Chondrocyte (in vitro differentiated cells): ENCODE results near the gene GCH1. TPM values are rescaled to one million over a fixed set of nuclear protein-coding genes. Genes with fewer than 3 reads are reported as not detected.
"Not testable (repeated sequence)": the region's sequence is repeated elsewhere in the genome, so short reads cannot be mapped to it uniquely, and the experiment has no call there.

Experiments used
- DNase-seq: peaks from one replicate; pipeline ENCODE4 v3.0.0; 2021; ENCODE audit warnings: mixed read lengths, low spot score
- H3K27ac Mint-ChIP-seq: one replicate; pipeline ENCODE4 v1.8.0; 2021; ENCODE audit warnings: mild to moderate bottlenecking, moderate library complexity, mixed read lengths; ENCODE audit not compliant: unreplicated experiment
- H3K27me3 Mint-ChIP-seq: 2 replicates; pipeline ENCODE4 v1.8.0; 2021; ENCODE audit warnings: low read depth, mixed read lengths
- H3K36me3 Mint-ChIP-seq: 2 replicates; pipeline ENCODE4 v1.8.0; 2021; ENCODE audit warnings: low read depth, mixed read lengths
- H3K4me1 Mint-ChIP-seq: 2 replicates; pipeline ENCODE4 v1.8.0; 2021; ENCODE audit warnings: low read depth, mild to moderate bottlenecking, mixed read lengths
- H3K4me3 Mint-ChIP-seq: one replicate; pipeline ENCODE4 v1.8.0; 2021; ENCODE audit warnings: mild to moderate bottlenecking, moderate library complexity, mixed read lengths; ENCODE audit not compliant: unreplicated experiment
- H3K9me3 Mint-ChIP-seq: 2 replicates; pipeline ENCODE4 v1.8.0; 2021; ENCODE audit warnings: low read depth, mixed read lengths
- CTCF ChIP-seq: fragments of 200-600 bp; sonication (generic); IDR thresholded peaks from 2 replicates; pipeline ENCODE4 v1.5.0; 2021; ENCODE audit warnings: antibody characterized with exemption, mild to moderate bottlenecking, moderate library complexity
- total RNA-seq: library from RNA; stranded (reverse); gene quantifications from 3 replicates; pipeline ENCODE4 v1.2.1, GENCODE V29; 2021

Gene GCH1
- total RNA-seq, 1 donor from 2014 or later, result 0.95 TPM

GRCh38 chr14:54931101-54931500 lies 28.5 kb upstream of the GCH1 start:
- Mint-ChIP-seq H3K4me3 (no peak overlapping the region), H3K27me3 (no peaks in the 10 kb centered on the region), H3K9me3 (no peaks in the 10 kb centered on the region), H3K27ac (no peak overlapping the region), H3K36me3 (no peaks in the 10 kb centered on the region), H3K4me1 (no peaks in the 10 kb centered on the region)
- TF ChIP-seq CTCF, result no peak
- no peak for DNase-seq

- no peaks in the 10 kb centered on the region for H3K36me3 Mint-ChIP-seq
- no peak for TF ChIP-seq CTCF
- no peaks in the 10 kb centered on the region for H3K9me3 Mint-ChIP-seq
- no peak for DNase-seq
- H3K27me3 Mint-ChIP-seq, result no peaks in the 10 kb centered on the region
- no peak overlapping the region for H3K4me3 Mint-ChIP-seq
- no peaks in the 10 kb centered on the region for H3K4me1 Mint-ChIP-seq
- no peak overlapping the region for H3K27ac Mint-ChIP-seq
Observed at GRCh38 chr14:54929556-54929955, 26.9 kb upstream of the GCH1 start.

GRCh38 chr14:54928216-54928615 lies 25.6 kb upstream of the GCH1 start:
- Mint-ChIP-seq H3K27ac (no peak overlapping the region), H3K36me3 (no peaks in the 10 kb centered on the region), H3K9me3 (no peaks in the 10 kb centered on the region), H3K4me1 (no peaks in the 10 kb centered on the region), H3K27me3 (no peaks in the 10 kb centered on the region), H3K4me3 (no peak overlapping the region)
- no peak for TF ChIP-seq CTCF
- no peak for DNase-seq

- no peak for DNase-seq
- no peak overlapping the region for H3K27ac Mint-ChIP-seq
- no peaks in the 10 kb centered on the region for H3K36me3 Mint-ChIP-seq
- H3K27me3 Mint-ChIP-seq, result no peaks in the 10 kb centered on the region
- H3K9me3 Mint-ChIP-seq, result no peaks in the 10 kb centered on the region
- H3K4me3 Mint-ChIP-seq, result no peak overlapping the region
- H3K4me1 Mint-ChIP-seq, result no peaks in the 10 kb centered on the region
- TF ChIP-seq CTCF, result no peak
Observed at GRCh38 chr14:54927551-54927950, 24.9 kb upstream of the GCH1 start.

- H3K9me3 Mint-ChIP-seq, result not testable (repeated sequence)
Observed at GRCh38 chr14:54926570-54926969, 23.9 kb upstream of the GCH1 start.

GRCh38 chr14:54922598-54922997 lies 20.0 kb upstream of the GCH1 start:
- Mint-ChIP-seq H3K9me3 (no peaks in the 10 kb centered on the region), H3K4me1 (no peaks in the 10 kb centered on the region), H3K36me3 (no peaks in the 10 kb centered on the region), H3K27me3 (no peaks in the 10 kb centered on the region), H3K27ac (no peak overlapping the region), H3K4me3 (no peak overlapping the region)
- TF ChIP-seq CTCF, result no peak
- no peak for DNase-seq

More at GRCh38 chr14:54926570-54926969, 23.9 kb upstream of the GCH1 start:
- not testable (repeated sequence) for DNase-seq, H3K36me3 Mint-ChIP-seq, H3K4me3 Mint-ChIP-seq, H3K27ac Mint-ChIP-seq, H3K27me3 Mint-ChIP-seq, H3K4me1 Mint-ChIP-seq
